Stimulated activated CD8-positive, alpha-beta memory T cell treated with anti-CD3 and anti-CD28 coated beads, Interleukin-4, amount 100 ng/mL, for 4 hours (primary cell): ENCODE measurements around the gene METTL16.

Experiments used
- DNase-seq, 2 donors: peaks; one replicate each; pipeline ENCODE4 v3.0.0-alpha.2; 2020; ENCODE audit warnings: low read depth in 2 of 2, low spot score in 1 of 2

The METTL16 gene

DNA sequence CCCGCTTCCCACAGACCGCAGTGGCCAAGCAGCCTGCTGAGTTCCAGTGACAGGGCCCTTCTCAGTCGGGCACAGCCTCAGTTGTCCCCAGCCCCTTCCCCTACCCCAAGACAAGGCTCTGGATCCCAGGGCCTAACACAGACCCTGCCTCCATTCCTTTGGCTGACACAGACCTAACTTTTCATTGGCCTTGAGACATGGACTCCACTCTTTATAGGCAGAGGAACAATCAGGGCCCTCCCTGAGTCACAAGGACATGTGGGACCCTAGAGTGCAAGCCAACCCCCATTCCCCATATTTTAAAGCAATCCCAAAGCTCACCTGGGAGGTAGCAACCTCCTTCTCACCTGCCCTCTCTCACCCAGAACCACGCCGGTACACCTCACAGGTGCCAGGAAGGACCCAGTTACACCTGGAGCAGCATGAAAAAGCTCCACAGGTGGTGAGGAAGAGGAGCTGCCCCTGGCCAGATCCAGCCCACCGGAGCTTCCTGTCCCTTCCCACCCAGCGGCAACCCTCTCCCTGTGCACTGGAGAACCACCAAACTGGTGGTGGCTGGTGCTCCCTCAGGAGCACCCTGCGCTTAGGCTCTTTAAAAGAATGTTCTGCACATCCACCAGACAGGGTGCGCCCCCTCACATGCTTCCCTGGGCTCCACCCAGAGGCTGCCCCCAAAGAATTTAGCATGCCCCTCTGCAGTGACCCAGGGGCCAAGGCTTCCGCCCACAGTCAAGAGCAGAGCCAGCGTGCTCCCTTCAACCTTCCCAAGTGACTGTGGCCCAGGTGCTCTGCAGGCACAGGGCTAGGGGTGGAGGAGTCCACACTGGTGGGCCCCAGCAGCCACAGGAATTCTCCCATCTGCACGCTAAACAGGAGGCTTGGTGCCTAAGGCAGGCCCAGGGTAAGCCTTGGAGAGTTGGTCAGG is 114.2 kb downstream of the METTL16 start:
- no peak for DNase-seq

DNA sequence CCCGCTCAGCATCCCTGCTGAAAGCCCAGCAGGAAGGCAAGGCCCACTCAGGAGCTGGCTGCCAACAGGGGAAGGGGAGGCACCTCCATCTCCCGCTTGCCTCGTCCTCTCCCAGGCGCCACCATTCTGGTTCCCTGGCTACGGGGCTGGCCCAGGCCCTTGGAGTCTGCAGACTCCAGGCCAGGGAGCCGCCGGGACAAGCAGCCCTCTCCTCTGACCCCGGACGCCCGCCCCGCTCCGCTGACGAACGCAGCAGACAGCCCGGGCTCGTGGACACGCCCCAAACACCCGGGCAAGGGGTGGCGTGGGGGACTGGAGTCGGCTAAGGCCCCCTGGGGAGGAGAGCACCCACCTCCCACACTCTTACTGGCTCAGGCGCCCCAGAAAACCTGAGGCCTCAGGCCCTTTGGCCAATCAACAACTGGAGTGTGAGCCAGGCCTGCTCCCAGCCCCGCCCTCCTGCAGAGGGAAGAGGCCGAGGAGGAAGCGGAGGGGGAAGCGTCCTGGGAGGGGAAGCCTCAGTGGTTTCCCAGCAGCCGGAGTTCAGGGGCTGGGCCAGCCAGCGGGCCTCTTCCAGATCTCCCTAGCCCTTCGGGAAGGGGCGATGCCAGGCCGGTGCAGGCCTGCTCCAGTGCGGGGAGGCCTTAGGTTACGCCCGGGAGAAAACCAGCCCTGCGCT is 115.0 kb downstream of the METTL16 start:
- DNase-seq, result peak in 1 of 2 donors; percentile 22

DNA sequence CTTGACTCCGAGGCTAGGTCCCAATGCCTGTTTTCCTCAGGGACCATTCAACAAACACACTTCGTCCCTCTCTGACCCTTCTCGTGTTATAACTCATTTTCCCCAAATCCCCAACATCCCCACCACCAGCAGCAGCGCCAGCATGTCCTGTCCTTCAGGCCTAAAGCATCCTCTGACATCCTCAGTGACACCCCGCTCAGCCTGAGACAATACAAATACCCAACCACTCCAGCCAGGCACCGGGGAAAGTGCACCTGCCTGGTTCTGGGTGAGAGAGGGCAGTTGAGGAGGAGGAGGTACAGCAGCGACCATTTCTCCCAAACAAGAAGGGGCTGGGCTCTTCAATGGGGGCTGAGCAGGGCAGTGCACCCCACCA is 115.5 kb downstream of the METTL16 start:
- no peak for DNase-seq

DNA sequence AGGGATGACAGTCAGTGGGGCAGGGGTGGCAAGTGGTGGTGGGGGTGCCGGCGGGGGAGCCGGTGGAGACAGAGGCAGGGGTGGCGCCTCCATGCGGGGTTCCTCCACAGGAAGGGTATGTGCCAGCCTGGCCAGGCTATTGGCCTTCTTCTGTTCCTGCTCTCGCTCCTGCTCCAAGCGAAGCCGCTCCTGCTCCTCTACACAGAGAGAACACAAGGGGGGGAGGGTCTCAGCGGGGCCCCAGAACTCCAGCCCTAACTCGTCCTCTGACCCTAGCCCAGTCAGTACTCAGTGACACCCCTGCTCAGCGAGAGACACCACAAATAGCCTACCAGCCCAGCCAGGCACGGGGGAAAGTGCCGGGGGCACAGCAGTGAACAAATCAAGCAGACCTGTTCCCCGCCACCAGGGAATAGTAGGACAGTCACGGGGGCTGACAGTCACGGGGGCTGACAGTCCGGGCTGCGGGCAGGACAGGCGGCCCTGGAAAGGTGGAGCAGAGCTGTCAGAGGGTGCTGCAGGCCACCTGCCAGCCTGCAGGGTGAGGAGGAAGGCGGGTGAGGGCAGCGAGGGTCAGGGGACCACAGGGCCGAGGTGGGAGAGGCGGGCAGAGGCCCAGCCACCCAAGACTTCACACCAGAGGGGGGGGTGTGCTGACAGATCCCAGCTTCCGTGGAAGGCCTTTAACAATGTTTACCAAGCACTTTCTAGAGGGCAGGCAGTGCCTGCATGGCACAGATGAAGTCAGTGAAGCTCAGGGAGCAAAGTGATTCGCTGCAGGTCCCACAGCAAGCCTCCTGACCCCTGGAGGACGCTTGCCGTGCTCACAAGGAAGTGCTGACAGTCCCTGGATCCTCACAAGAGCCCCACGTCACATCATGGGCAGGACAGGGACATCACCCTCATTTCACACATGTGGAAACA is 116.2 kb downstream of the METTL16 start:
- DNase-seq, result no peak

DNA sequence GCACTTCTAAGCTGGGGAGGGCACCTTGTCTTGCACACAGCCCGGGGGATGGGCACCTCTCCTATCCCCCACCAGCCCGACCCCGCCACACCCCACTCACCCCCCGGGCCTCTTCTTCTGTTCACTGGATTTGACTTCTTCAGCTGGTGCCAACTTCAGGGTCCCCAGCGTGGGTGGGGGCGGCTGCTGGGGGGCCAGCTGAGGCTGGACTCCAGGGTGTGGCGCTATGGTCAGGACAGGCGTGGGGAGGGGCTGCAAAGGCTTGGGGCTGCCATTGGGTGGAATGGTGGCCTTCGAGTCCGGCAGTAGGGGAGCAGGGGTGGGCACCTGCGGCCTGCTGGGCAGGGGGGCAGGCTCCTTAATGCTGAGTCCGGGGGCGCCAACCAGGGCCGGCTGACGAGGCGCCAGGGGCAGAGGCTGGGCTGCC is 116.9 kb downstream of the METTL16 start:
- DNase-seq, result no peak

DNA sequence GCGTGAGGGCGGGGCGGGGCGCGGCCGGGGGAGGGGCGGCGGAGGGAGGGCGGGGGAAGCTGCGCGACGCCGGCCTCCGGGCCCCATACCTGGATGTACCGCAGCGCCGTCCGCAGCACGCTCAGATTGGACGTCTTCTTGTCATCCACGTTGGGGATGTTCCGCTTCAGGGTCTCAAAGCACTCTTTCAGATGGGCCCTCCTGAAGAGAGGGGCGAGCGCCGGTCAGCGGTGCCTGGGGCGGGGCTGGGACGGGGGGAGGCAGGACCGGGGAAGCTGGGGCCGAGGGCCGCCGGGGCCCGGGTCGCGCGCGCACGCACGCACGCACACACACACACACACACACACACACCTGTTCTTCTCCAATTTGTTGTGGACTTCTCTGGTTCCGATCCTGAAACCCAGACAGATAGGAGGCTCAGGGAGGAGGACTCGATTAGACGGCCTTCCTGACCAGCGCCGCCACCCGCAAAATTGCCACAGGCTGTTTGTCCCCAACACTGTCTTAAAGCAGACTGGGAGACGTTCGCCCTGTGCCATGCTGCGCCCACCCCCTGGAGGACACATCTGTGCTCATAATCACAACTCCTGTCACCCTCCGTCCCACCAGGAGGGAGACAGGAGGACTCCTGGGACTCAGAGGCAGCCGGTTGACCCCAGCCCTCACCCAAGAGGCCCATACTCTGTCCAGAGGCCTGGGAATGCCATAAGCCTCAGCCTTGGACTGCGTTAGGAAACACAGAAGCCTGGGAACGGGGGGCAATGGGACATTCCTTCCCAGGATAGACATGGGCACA is 117.5 kb downstream of the METTL16 start:
- no peak for DNase-seq

DNA sequence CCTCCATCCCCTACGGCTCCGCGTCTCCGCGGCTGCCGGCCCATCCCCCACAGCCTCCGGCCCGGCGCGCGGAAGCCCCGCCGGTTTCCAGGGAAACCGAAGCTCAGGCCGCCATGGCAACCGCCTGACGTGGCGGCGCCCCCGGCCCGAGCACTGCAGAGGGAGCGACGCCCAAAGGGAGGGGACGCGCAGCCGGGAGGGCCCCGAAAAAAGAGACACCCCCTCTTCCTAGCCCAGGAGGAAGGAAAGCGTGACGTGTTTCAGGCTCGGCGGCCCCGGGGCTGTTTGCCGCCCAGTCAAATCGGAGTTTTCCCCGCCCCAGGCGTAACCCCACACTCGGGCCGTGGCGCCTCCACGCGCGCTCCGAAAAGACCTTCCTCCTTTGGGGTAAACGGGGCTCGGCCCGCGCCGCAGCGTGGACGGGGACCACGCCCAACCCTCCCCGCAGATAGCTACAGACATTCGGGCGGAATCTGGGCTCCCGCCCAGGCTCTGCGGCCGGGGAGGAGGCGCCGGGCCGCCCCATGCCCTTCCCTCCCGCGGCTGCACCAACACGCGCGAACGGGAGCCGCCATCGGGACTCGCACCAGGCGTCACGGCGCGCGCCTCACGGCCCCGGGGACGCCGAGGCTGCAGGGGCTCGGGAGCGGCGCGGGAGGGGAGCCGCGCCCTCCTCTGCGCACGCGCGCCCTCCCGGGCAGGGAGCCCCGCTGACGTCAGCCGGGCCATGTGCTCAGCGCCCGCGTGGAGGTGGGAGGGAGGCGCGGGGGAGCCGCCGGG is 118.3 kb downstream of the METTL16 start:
- peak; percentile 75 to 81 for DNase-seq

DNA sequence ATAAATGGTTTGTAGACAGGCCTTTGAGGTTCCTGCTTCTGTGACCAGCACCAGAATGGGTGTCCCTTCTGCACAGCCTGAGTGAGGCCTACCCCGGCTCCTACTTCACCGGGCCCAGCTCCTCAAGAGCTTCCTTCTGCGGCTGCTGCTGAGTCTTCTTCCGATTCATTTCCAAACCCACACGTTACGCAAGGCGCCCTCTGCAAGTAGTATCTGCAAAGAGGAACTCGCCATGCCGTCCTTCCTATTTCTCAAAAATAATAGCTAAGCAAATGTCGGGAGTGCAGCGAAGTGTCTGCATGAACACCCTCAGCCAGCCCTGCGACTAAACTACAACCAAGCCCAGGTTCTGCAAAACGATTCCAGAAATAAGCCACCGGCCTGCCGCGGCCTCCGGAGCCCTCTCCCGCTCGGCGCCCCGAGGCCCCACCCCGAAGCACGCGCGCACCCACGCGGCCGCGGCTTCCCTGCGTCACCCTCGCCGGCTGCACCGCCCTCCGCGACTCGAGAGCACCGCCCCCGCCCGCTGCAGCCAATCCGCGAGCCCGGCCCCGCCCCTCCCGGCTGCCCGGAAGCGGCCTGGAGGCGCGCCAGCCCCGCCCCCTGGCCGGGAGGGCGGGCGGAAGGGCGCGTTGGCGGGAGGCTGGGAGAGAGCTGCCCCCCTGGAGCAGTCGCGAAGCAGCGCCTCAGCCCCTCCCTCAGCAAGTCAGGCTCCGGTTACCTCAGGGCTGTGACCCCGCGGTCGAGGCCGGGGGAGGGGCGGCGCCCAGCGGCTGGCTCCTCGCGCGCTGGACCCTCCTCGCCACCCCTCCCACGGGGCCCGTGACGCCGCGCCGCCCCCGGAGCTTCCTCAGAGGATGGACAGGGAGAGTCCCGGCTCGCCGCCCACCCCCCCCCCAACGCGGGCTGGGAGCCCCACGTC is 119.2 kb downstream of the METTL16 start:
- DNase-seq, result peak; percentile 95 to 97

DNA sequence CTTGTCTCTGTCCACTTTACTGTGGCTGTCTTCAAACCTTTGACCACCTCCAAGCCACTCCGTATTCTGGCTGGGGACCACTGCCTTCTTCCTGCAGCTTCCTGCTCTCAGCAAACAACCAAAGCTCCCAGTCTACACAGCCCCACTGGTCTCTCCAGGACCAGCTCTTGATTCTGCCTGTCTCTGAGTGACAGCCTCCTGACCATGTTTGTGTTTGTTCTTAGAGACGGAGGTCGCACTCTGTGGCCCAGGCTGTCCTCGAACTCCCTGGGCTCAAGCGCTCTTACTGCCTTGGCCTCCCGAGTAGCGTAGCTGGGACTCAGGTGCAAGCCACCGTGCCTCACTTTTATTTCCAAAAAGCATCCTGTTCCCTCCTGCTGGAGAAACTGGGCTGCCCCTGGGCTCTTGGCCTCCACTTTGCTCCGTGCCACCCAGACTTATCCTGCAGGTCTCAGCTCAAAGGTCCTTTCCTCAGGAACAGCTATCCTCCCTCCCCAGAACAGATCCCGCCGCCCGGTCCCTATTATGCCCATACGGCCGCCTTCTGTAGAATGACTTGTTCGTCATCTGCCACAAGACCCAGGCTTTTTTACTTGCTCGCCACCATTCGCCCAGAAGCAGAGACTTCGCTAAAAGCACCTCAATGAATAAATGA is 120.0 kb downstream of the METTL16 start:
- DNase-seq, result no peak

DNA sequence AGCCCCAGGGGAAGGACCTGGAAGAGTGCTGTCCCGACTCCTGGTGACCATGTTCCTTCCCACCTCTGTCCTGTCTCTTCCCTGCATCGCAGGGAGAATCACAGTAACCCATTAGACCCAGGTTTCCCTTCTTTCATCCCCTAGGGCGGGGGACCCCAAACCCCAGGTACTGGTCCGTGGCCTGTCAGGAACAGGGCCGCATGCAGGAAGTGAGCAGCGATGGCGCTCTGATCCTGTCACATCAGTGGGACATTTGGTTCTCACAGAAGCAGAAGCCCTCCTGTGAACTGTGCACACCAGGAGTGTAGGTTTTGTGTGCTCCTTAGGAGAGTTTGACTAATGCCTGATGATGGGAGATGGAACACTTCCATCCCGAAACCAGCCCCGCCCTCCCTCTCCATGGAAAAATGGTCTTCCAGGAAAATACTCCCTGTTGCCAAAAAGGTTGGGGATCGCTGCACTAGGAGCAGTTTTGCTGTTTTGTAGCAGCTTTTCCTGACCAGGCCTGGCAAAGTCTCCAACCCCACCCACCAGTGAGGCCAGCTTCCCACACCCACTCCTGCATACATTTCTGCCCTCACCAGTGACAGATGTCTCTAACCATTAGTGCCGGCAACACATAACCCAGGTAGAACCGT is 121.4 kb downstream of the METTL16 start:
- no peak for DNase-seq

DNA sequence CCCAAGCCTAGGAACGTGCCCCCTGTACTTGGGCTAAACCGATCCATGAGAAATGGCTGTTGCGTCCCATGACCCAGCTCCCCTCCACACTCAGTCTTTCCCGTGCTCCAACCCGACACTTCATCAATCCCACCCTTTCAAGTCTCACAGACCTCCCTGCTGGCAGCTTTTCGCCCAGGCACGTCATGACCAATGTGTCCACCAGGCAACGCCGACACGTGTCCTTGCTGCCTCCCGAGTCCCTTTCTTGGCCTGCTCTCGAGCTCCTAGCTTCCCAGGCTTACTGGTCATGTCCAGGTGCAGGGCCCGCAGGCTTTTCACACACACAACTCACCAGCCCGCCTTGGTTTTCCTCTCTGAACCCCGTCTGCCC is 123.0 kb downstream of the METTL16 start:
- no peak for DNase-seq

DNA sequence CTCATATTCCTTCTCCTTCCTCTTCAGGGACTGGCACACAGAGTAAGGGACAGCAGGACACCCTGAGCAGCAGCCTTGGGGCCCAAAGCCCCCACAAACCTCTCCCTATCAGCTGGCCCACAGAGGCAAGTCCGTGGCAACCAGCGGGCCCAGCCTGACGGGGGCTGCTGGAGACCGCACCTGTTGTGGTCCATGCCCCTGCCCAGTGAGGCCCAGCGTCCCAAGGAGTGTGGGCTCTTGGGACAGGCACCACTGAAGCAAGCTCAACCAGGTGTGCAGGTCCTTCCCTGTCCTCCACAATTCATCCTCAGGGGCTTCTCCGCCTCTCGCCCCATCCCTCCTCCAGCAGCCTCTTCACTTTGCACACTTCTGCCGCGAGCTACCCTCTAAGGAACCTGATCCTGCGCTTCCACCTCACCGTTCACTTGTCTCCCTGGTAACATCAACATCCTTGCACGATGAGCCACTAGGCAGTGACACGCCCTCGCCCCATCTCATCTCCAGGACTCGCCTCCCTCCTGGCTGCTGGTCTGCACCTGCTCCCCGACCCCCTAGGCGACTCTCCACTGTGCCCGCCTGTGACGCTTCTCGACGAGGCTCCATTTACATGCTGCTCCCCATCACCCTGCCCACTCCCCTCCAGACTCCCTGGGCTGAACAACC is 123.5 kb downstream of the METTL16 start:
- no peak for DNase-seq

DNA sequence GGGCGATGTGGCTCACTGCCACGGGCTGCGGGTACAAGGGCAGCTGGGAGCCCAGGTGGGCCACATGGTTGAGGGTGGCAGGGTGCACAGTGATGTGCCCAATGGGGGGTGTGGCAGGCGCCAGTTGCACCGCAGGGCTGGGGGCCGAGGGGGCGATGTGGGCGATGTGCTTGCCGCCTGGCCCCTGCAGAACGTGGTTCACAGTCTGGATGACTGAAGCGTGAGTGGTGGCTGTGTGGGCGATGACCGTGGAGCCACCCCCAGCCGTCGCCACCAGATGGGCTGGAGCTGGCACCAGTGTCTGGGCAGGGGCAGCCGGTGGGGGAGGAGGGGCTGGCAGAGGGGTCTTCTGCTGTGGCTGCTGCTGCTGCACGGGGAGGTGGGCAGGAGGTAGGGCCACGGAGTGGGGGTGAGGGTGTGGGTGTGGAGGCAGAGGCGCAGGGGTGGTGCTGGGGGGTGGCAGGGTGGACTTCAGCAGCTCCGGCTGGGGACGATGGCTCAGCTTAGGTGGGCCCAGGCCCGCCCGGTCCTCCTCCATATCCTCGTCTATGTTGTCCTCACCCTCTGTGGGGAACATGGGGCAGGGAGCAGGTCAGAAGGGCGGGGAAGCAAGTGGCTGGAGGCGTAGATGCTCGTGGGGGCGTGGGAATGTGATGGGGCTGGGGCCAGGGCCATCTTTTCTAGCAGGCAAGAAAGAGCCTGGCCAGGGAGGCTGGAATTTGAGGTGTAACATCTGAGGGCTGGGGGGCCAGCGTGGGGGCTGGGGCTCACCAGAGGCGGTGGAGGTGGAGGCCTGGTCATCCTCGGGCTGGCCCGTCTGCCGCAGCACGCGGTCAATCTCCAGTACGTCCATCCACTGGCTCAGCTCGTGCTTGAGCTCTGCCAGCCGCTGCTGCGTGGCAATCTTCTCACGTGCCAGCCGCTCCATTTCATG is 124.3 kb downstream of the METTL16 start:
- no peak for DNase-seq

DNA sequence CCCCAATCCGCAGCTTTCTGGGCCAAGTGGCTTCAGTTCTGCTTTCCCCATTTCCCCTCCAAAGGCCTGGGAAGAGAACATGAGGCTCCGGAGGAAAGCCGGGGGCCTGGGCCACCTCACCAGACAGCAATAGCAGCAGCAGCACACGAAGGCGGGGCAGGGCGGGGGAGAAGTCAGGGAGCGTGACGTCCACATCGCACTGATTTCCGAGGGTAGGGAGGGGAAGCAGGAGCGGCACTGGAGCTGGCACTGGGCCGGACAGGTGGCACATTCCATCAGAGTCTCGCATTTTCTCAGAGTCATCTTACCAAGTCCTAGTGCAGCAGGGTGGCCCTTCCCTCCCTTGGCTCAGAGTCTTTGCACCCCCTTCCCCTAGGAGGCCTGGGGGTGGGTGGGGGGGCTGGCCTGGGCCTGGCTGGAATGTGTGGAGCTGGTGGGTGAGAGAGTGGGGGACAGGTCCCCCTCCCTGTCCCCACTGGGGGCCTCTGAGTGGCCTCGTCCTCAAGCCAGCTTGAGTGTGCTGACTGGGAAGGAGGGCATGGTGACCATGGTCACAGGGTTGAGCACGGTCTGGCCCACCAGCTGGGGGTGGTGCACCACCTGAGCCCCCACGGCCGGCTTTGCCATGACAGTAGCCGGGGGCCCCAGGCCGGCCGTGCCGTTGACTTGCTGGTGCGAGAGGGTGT is 125.1 kb downstream of the METTL16 start:
- no peak for DNase-seq
